K562 (cell line): ENCODE results near the gene CDKN3. TPM values are rescaled to one million over a fixed set of nuclear protein-coding genes. Genes with fewer than 3 reads are reported as not detected.

Source experiments
- ATF7 ChIP-seq: fragments of 450-650 bp; IDR thresholded peaks from 2 replicates; pipeline ENCODE4 v1.7.1; 2014; ENCODE audit warnings: mild to moderate bottlenecking, moderate library complexity
- BCLAF1 ChIP-seq, 2 experiments: fragments of 450-650 bp in 1 of 2; IDR thresholded peaks; 2 replicates each; pipeline ENCODE4 v1.6.1; 2011 to 2017; ENCODE audit warnings: low read depth in 2 of 2, antibody characterized with exemption in 1 of 2, borderline replicate concordance in 1 of 2, low read length in 1 of 2, mild to moderate bottlenecking in 1 of 2, mixed read lengths in 1 of 2; ENCODE audit not compliant: control insufficient read depth in 1 of 2
- CBFA2T3 ChIP-seq: fragments of 450-650 bp; IDR thresholded peaks from 2 replicates; pipeline ENCODE4 v1.6.1; 2017
- DPF2 ChIP-seq: fragments of 450-650 bp; IDR thresholded peaks from 2 replicates; pipeline ENCODE4 v1.6.1; 2016
- ERF ChIP-seq: fragments of 450-650 bp; formaldehyde crosslinking; IDR thresholded peaks from 2 replicates; pipeline ENCODE4 v1.4.0; 2020; ENCODE audit warnings: mild to moderate bottlenecking, mixed read lengths
- GABPA ChIP-seq: fragments of 200-800 bp; sonication (Bioruptor generic); conservative IDR thresholded peaks from 2 replicates; pipeline ENCODE4 v1.6.1; 2016; ENCODE audit warnings: low read depth, missing genetic modification characterization, missing compliant biosample characterization
- GATA2 ChIP-seq: sonication (generic); formaldehyde crosslinking; IDR thresholded peaks from 2 replicates; pipeline ENCODE4 v1.4.0; 2020; ENCODE audit warnings: mild to moderate bottlenecking, missing genetic modification reagents
- GATAD2B ChIP-seq: fragments of 450-650 bp; IDR thresholded peaks from 2 replicates; pipeline ENCODE4 v1.6.1; 2017; ENCODE audit warnings: mild to moderate bottlenecking, borderline replicate concordance
- NCOR1 ChIP-seq: fragments of 450-650 bp; IDR thresholded peaks from 2 replicates; pipeline ENCODE4 v1.6.1; 2016; ENCODE audit warnings: mild to moderate bottlenecking, moderate library complexity
- PCBP1 ChIP-seq: fragments of 200-400 bp; formaldehyde crosslinking; IDR thresholded peaks from 2 replicates; pipeline ENCODE4 v1.6.1; 2018; ENCODE audit warnings: mild to moderate bottlenecking, low read depth, low read length; ENCODE audit not compliant: poor library complexity, severe bottlenecking
- PTBP1 ChIP-seq: fragments of 200-400 bp; formaldehyde crosslinking; IDR thresholded peaks from 2 replicates; pipeline ENCODE4 v1.6.1; 2017; ENCODE audit warnings: low read depth, low read length
- TBL1XR1 ChIP-seq, 2 experiments: IDR thresholded peaks; 2 replicates each; pipeline ENCODE4 v1.6.1; 2012; ENCODE audit warnings: improper control_type of control experiment in 2 of 2, low read length in 2 of 2, mild to moderate bottlenecking in 1 of 2
- polyA plus RNA-seq, 8 experiments: library from polyadenylated mRNA; depleted of rRNA in 4 of 8; stranded (reverse) in 5 of 8; unstranded in 3 of 8; fragments of >200 nt; fragmentation: Nextera tagmentation in 2 of 8; fragmentation: Illumina TruSeq in 1 of 8; extraction: Ambion mirVana in 2 of 8; extraction: Trizol in 1 of 8; gene quantifications; 2 replicates each; pipeline versions ENCODE4 v1.2.1 to v1.2.3, GENCODE V29; 2011 to 2014; ENCODE audit warnings: inconsistent platforms in 1 of 8, missing spikeins in 1 of 8
- total RNA-seq, 7 experiments: library from RNA; depleted of rRNA in 6 of 7; stranded (reverse); fragments of >200 nt in 6 of 7; fragmentation: Illumina TruSeq in 2 of 7; extraction: Trizol in 2 of 7; gene quantifications; 2 replicates each; pipeline versions ENCODE4 v1.2.1 to v1.2.3, GENCODE V29; 2011 to 2021; ENCODE audit warnings: low replicate concordance in 1 of 7
- TF ChIP-seq, protein P1 (sequence below): sonication (generic); IDR thresholded peaks from 2 replicates; pipeline ENCODE4 v1.6.1; 2016
- TF ChIP-seq, protein P2 (sequence below), 2 experiments: fragments of 450-650 bp; IDR thresholded peaks; 2 replicates each; pipeline ENCODE4 v1.6.1; 2016; ENCODE audit warnings: mild to moderate bottlenecking in 2 of 2, borderline replicate concordance in 1 of 2, low read depth in 1 of 2, moderate library complexity in 1 of 2
- TF ChIP-seq, protein P3 (sequence below): sonication (generic); formaldehyde crosslinking; IDR thresholded peaks from 2 replicates; pipeline ENCODE4 v1.8.1; 2022; ENCODE audit warnings: missing genetic modification reagents

Gene CDKN3
- total and polyA plus RNA-seq, 9 of the 15 experiments (the other 6 are each of a cell fraction or from before 2014, with no cell fraction given) = 41.3 to 128 (median 70.7) TPM

GRCh38 chr14:54435500-54435981 is 38.7 kb downstream of the CDKN3 start (continued):
- TF ChIP-seq, protein P1, sequence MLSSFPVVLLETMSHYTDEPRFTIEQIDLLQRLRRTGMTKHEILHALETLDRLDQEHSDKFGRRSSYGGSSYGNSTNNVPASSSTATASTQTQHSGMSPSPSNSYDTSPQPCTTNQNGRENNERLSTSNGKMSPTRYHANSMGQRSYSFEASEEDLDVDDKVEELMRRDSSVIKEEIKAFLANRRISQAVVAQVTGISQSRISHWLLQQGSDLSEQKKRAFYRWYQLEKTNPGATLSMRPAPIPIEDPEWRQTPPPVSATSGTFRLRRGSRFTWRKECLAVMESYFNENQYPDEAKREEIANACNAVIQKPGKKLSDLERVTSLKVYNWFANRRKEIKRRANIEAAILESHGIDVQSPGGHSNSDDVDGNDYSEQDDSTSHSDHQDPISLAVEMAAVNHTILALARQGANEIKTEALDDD = peak; percentile 64
- TF ChIP-seq TBL1XR1 (IDR thresholded peaks at IDR 0.05; ENCODE audit: low read length in 2 of 2) (no peak), CBFA2T3 (peak; percentile 79), GATA2 (CRISPR knock-in tag) (0 out of 2 replicates have a peak, but pooled peaks have one; percentile 29), ATF7 (peak; percentile 62; the same call in 1 of the 2 replicates), PTBP1 (no peak), NCOR1 (peak; percentile 57), ERF (no peak), DPF2 (peak; percentile 95), PCBP1 (no peak), BCLAF1 (IDR thresholded peaks at IDR 0.05; ENCODE audit: borderline replicate concordance in 1 of 2, control insufficient read depth in 1 of 2, low read depth in 2 of 2, low read length in 1 of 2) (no peak), GABPA (tag) (no peak), GATAD2B (peak; percentile 72; the same call in 1 of the 2 replicates)
- TF ChIP-seq, protein P2, sequence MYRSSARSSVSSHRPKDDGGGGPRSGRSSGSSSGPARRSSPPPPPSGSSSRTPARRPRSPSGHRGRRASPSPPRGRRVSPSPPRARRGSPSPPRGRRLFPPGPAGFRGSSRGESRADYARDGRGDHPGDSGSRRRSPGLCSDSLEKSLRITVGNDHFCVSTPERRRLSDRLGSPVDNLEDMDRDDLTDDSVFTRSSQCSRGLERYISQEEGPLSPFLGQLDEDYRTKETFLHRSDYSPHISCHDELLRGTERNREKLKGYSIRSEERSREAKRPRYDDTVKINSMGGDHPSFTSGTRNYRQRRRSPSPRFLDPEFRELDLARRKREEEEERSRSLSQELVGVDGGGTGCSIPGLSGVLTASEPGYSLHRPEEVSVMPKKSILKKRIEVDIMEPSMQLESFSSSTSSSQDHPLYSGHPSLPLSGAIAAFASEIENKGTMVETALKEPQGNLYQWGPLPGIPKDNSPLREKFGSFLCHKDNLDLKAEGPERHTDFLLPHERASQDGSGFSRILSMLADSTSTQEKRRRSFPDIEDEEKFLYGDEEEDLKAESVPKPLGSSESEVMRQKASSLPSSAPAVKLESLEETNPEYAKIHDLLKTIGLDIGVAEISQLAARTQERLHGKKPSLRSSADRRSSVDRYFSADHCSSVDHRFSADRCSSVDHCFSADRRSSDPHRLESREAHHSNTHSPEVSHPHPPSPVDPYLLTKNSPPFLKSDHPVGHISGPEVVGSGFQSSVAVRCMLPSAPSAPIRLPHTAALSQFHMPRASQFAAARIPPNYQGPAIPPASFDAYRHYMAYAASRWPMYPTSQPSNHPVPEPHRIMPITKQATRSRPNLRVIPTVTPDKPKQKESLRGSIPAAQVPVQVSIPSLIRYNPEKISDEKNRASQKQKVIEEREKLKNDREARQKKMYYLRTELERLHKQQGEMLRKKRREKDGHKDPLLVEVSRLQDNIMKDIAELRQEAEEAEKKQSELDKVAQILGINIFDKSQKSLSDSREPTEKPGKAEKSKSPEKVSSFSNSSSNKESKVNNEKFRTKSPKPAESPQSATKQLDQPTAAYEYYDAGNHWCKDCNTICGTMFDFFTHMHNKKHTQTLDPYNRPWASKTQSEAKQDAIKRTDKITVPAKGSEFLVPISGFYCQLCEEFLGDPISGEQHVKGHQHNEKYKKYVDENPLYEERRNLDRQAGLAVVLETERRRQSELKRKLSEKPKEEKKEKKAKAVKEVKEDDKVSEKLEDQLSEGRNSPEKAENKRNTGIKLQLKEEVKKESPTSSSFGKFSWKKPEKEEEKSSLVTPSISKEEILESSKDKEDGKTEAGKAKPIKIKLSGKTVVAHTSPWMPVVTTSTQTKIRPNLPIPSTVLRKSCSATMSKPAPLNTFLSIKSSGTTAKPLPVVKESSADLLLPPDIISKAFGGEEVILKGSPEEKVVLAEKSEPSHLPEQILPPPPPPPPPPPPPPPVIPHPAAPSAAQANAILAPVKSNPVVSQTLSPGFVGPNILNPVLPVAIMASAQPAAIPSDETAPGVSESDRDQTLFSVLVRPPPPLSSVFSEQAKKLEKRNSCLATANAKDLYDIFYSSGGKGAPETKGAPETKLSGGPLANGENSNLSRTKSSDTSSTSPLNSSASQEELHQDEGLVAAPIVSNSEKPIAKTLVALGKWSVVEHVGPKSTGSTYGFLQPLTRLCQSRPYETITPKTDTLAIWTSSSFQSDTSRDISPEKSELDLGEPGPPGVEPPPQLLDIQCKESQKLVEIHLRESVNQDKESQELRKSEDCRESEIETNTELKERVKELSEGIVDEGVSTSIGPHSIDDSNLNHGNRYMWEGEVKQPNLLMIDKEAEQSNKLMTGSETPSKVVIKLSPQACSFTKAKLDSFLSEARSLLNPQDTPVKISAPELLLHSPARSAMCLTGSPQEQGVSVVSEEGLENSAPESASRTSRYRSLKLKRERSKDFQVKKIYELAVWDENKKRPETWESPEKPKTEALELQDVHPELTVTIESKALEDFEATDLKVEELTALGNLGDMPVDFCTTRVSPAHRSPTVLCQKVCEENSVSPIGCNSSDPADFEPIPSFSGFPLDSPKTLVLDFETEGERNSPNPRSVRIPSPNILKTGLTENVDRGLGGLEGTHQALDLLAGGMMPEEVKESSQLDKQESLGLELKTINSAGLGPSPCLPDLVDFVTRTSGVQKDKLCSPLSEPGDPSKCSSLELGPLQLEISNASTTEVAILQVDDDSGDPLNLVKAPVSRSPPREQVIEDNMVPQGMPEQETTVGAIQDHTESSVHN (IDR thresholded peaks at IDR 0.05; ENCODE audit: borderline replicate concordance in 1 of 2, low read depth in 1 of 2) = peak in 1 of 2 experiments; percentile 62; a peak in 1 of 4 replicates
- TF ChIP-seq, protein P3, sequence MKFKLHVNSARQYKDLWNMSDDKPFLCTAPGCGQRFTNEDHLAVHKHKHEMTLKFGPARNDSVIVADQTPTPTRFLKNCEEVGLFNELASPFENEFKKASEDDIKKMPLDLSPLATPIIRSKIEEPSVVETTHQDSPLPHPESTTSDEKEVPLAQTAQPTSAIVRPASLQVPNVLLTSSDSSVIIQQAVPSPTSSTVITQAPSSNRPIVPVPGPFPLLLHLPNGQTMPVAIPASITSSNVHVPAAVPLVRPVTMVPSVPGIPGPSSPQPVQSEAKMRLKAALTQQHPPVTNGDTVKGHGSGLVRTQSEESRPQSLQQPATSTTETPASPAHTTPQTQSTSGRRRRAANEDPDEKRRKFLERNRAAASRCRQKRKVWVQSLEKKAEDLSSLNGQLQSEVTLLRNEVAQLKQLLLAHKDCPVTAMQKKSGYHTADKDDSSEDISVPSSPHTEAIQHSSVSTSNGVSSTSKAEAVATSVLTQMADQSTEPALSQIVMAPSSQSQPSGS (CRISPR knock-in tag) = no peak
